ENCODE results near the gene DNAH11.

Gene DNAH11

DNA sequence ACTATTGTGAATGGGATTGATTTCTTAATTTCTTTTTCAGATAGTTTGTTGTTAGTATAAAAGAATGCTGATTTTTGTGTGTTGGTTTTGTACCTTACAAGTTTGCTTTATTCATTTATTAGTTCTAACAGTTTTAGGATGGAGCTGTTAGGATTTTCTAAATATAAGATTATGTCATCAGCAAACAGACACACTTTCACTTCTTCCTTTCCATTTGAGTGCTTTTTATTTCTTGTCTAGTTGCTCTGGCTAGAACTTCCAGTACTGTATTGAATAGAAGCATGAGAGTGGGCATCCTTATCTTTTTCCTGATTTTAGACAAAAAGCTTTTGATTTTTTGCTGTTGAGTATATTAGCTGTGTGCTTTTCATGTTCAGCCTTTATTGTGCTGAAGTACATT, 81.5 kb downstream of the DNAH11 start:
- no peak for TF ChIP-seq CTCF (IDR thresholded peaks at IDR 0.05; ENCODE audit: low read depth, low read length)
- Histone ChIP-seq H3K36me3 (no peaks in the 10 kb centered on the region), H3K4me3 (ENCODE audit: low read depth, low read length) (no peak overlapping the region), H3K4me1 (no peaks in the 10 kb centered on the region), H3K27me3 (no peaks in the 10 kb centered on the region), H3K9me3 (no peaks in the 10 kb centered on the region)
- DNase-seq: no peak

DNA sequence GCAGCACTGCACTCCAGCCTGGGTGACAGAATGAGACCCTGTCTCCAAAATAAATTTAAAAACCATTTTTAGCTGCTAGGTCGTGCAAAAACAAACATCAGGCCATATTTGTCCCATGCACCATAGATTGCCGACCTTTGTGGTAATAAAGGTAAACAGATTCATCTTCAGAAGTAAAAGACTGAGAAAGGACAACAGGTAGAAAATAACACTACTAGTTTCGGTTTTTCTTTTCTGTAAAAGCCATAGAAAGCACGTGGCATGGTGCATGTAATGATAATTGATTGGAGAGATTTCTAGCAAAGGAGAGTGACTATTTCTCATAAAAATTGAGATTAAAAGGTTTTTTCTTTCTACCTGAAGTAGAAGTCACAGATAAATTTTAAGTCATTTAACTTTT, 93.9 kb downstream of the DNAH11 start:
- DNase-seq: no peak
- no peak overlapping the region for H3K4me3 ChIP-seq (ENCODE audit: low read depth, low read length)

DNA sequence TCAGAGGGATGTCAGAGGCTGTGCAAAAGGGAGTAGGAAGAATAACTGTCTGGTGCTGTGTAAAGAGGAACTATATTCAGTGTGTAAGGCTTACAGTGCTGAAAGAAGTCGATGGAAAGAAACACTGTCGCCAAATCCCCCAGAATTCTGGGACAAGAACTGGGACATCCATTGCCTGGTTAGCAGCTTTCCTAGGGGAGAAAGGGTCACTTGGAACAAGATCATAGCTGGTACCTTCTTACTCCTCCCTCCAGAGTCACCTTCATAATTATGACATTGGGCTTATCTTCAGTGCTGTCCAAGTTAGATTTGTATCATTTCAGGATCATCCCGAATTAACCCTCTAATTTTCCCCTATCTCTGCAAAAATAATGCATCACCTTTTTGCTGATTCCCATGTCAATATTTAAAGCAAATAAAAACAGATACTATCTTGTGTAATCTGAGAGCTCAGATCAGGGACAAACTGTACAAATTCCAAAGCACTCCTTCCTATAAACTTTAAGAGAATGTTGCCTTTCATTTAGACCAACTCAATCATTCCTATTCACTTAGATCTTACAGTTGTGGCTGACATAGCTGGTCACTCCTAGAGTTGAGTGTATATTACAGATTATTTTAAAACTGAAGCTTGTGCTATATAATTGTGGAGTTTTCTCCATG, 96.5 kb downstream of the DNAH11 start:
- Histone ChIP-seq H3K36me3 (no peaks in the 10 kb centered on the region), H3K4me1 (no peaks in the 10 kb centered on the region), H3K27me3 (peaks cover 3% of the 10 kb centered on the region; the same call in 1 of the 2 replicates), H3K4me3 (ENCODE audit: low read depth, low read length) (no peak overlapping the region), H3K9me3 (no peaks in the 10 kb centered on the region)
- no peak for DNase-seq
- no peak for TF ChIP-seq CTCF (IDR thresholded peaks at IDR 0.05; ENCODE audit: low read depth, low read length)

More for the DNA sequence above, 93.9 kb downstream of the DNAH11 start:
- TF ChIP-seq CTCF (IDR thresholded peaks at IDR 0.05; ENCODE audit: low read depth, low read length): no peak
- Histone ChIP-seq H3K9me3 (no peaks in the 10 kb centered on the region), H3K4me1 (no peaks in the 10 kb centered on the region), H3K36me3 (no peaks in the 10 kb centered on the region), H3K27me3 (peaks cover 3% of the 10 kb centered on the region; the same call in 1 of the 2 replicates)

DNA sequence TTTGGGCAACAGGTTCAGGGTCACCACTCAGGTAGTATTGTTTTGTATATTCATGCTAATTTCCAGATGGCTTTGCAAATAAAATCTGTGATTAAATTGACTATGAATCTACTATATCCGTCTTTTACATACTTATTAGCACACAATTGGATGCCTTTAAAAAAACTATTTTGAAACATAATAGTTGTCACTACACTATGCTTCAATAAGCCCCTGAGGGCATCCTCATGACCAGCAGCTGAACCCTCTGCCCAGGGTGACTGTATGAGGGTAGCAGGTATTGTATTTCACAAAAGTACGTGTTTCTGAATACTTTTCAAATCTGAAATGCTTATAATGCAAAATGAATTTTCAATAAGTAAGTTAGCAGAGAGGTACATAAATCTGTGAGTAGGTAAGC, 97.3 kb downstream of the DNAH11 start:
- no peaks in the 10 kb centered on the region for H3K4me1 ChIP-seq
- no peaks in the 10 kb centered on the region for H3K36me3 ChIP-seq
- no peaks in the 10 kb centered on the region for H3K9me3 ChIP-seq
- no peak overlapping the region for H3K4me3 ChIP-seq (ENCODE audit: low read depth, low read length)
- TF ChIP-seq CTCF (IDR thresholded peaks at IDR 0.05; ENCODE audit: low read depth, low read length): no peak
- DNase-seq: no peak
- H3K27me3 ChIP-seq: peaks cover 3% of the 10 kb centered on the region; the same call in 1 of the 2 replicates

- no peaks in the 10 kb centered on the region for H3K36me3 ChIP-seq
- H3K4me3 ChIP-seq (ENCODE audit: low read depth, low read length): no peak overlapping the region
- H3K4me1 ChIP-seq: no peaks in the 10 kb centered on the region
- peaks cover 3% of the 10 kb centered on the region; the same call in 1 of the 2 replicates for H3K27me3 ChIP-seq
- no peak for TF ChIP-seq CTCF (IDR thresholded peaks at IDR 0.05; ENCODE audit: low read depth, low read length)
- no peak for DNase-seq
- H3K9me3 ChIP-seq: no peaks in the 10 kb centered on the region
Measured at GRCh38 chr7:21641546-21641945, 98.7 kb downstream of the DNAH11 start.

- Histone ChIP-seq H3K4me1 (no peaks in the 10 kb centered on the region), H3K27me3 (peaks cover under 1% of the 10 kb centered on the region; the same call in 1 of the 2 replicates), H3K4me3 (ENCODE audit: low read depth, low read length) (no peak overlapping the region), H3K9me3 (no peaks in the 10 kb centered on the region), H3K36me3 (no peaks in the 10 kb centered on the region)
- TF ChIP-seq CTCF (IDR thresholded peaks at IDR 0.05; ENCODE audit: low read depth, low read length): no peak
- no peak for DNase-seq
Measured at GRCh38 chr7:21642422-21642821, 99.6 kb downstream of the DNAH11 start.

All from BE2C (cell line).